NCI-H2029 (cell line): ENCODE results near the gene NEK7.
"Not testable (repeated sequence)": the region's sequence is repeated elsewhere in the genome, so short reads cannot be mapped to it uniquely, and the experiment has no call there.

Experiments used
- DNase-seq: peaks from one replicate; lab custom pipeline; 2025; lab: John Stamatoyannopoulos, UW

Gene NEK7

GRCh38 chr1:198205016-198205684 lies 48.4 kb downstream of the NEK7 start:
- no peak for DNase-seq

- DNase-seq = no peak
Observed at GRCh38 chr1:198206292-198206691, 49.5 kb downstream of the NEK7 start.

GRCh38 chr1:198211696-198212095 lies 54.9 kb downstream of the NEK7 start:
- DNase-seq = no peak

- DNase-seq = no peak
Observed at GRCh38 chr1:198212126-198212525, 55.3 kb downstream of the NEK7 start.

- no peak for DNase-seq
Observed at GRCh38 chr1:198212675-198213074, 55.9 kb downstream of the NEK7 start.

- no peak for DNase-seq
Observed at GRCh38 chr1:198214924-198215323, 58.1 kb downstream of the NEK7 start.

GRCh38 chr1:198220428-198220827 lies 63.6 kb downstream of the NEK7 start:
- DNase-seq = peak; percentile 19

- not testable (repeated sequence) for DNase-seq
Observed at GRCh38 chr1:198227010-198227409, 70.2 kb downstream of the NEK7 start.

- not testable (repeated sequence) for DNase-seq
Observed at GRCh38 chr1:198227454-198227853, 70.7 kb downstream of the NEK7 start.

GRCh38 chr1:198228925-198229324 lies 72.1 kb downstream of the NEK7 start:
- DNase-seq = no peak

GRCh38 chr1:198231779-198232178 lies 75.0 kb downstream of the NEK7 start:
- DNase-seq = no peak

GRCh38 chr1:198232378-198232777 lies 75.6 kb downstream of the NEK7 start:
- no peak for DNase-seq

GRCh38 chr1:198232940-198233675 lies 76.3 kb downstream of the NEK7 start:
- DNase-seq = no peak

- DNase-seq = no peak
Observed at GRCh38 chr1:198234520-198235251, 77.9 kb downstream of the NEK7 start.

- DNase-seq = no peak
Observed at GRCh38 chr1:198238121-198238520, 81.3 kb downstream of the NEK7 start.

GRCh38 chr1:198241553-198241952 lies 84.8 kb downstream of the NEK7 start:
- DNase-seq = no peak

- no peak for DNase-seq
Observed at GRCh38 chr1:198244772-198245171, 88.0 kb downstream of the NEK7 start.

GRCh38 chr1:198245379-198245778 lies 88.6 kb downstream of the NEK7 start:
- DNase-seq = no peak

- no peak for DNase-seq
Observed at GRCh38 chr1:198246337-198246736, 89.5 kb downstream of the NEK7 start.

- DNase-seq = no peak
Observed at GRCh38 chr1:198253259-198253658, 96.5 kb downstream of the NEK7 start.

- DNase-seq = no peak
Observed at GRCh38 chr1:198253668-198254067, 96.9 kb downstream of the NEK7 start.

GRCh38 chr1:198254521-198254920 lies 97.7 kb downstream of the NEK7 start:
- no peak for DNase-seq

- DNase-seq = no peak
Observed at GRCh38 chr1:198254948-198255347, 98.2 kb downstream of the NEK7 start.
